ENCODE results near the gene RALA.

GRCh38 chr7:39594988-39595620 lies 28.3 kb upstream of the RALA start:
- TF ChIP-seq POLR2A (IDR thresholded peaks at IDR 0.05; ENCODE audit: low read length), result no peak
- TF ChIP-seq GATA1 (IDR thresholded peaks at IDR 0.05; ENCODE audit: low read depth, low read length), result no peak
